GM19438 (cell line): ENCODE measurements around the gene C1QTNF6.

Experiments used
- ATAC-seq: cut with Tn5 transposase; IDR thresholded peaks from one replicate; pipeline ENCODE4 v1.9.1; 2021; ENCODE audit warnings: low read depth; ENCODE audit not compliant: unreplicated experiment

C1QTNF6 gene

GRCh38 chr22:37194750-37195149, 6.7 kb upstream of the C1QTNF6 start:
- ATAC-seq = no peak

DNA sequence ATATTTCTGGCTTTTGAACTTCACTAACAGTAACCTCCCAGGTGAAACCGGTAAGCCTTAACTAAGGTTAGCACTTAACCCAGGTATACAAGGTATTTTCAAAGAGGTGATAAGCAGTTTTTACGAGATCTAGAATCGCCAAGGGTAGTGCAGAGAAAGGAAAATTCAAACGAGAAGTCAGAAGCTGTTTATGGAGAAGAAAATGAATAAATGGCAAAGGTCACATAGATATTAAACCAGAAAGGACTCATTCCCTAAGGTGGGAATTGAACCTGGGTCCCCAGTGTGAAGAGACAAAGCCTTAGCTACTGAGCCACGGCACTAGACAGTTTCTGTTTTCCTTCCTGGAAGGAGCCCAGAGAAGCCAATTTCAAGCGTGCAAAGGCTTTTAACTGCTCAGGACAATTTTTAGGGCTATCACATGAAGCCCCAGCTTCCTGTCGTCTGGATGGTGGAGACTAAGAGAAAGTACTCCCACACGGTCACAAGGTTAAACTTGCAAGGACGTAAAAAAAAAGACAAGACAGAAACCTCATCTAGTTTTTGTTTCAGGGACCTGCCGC, 5.7 kb upstream of the C1QTNF6 start:
- no peak for ATAC-seq

DNA sequence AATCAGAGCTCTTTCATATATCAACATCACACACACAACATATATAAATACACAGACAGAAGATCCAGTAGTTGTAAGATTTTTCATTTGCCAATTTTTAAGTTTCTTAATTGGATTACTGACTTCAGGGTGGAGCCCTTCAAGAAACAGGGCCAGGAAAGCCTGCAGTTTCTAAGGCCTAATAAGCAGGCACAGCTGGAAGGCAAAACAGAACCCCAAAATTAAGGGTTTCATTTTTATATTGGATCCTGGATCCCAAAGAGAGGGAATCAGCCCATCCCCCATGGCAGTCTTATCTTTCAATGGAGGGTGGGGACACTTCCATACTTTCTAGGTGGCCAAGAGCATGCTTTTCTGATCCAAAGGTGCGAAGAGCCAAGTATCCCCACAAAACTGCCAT, 4.7 kb upstream of the C1QTNF6 start:
- no peak for ATAC-seq

DNA sequence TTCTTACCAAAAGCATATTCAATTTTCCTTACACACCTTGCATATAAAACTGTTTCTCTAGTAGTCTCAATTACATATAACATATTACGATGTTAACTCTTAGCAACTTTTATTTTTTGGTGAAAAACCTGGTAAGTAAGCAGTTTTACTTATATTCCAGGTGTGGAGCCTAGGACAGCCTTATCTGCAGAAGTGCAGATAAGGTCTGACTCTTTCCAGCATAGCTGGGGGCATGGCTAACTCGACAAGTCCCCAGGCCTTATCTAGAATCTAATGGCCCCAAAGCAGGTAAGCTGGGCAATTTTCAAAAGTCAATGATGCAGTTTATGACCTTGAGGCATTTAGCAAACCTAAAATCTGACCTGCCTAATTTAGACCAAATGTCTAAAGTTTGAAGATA, 4.2 kb upstream of the C1QTNF6 start:
- no peak for ATAC-seq

DNA sequence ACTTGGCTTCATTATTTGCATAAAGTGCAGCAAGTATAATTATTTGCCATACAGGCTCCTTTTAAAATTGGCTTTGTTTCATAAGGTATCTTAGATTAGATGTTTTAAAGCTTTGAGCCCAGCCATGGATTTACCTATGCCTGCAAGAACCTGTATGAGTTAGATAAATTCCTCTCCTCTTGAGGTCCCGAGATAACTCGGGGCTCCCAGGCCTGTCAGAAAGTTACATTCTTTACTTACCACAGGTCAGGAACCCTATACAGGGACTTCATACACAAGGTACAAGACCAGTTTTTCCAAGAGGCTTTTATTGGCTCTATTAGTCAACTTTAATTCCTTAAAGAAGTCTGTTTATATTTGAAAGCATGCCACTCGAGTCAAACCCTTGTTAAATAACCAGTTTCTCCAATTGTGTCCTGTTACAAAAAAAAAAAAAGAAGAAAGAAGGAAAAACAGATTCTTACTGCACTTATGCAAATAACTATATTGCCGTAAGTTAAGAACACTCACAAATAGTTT, 2.3 kb upstream of the C1QTNF6 start:
- ATAC-seq = no peak

DNA sequence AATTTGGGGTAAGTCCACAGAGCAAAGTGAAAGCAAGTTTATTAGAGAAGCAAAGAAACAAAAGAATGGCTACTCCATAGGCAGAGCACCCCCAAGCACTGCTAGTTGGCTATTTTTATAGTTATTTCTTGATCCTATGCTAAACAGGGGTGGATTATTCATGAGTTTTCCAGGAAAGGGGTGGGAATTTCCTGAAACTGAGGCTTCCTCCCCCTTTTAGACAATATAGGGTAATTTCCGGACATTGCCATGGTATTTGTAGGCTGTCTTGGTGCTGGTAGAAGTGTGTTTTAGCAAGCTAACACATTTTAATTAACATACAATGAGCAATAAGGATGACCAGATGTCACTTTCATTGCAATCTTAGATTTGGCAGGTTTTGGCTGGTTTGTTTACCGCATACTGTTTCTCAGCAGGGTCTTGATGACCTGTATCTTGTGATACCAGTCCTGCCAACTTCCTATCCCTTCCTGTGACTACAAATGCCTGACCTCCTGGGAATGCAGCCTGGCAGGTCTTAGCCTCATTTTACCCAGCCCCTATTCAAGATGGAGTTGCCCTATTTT, 937 bp upstream of the C1QTNF6 start:
- ATAC-seq = no peak

GRCh38 chr22:37187552-37187890, 526 bp downstream of the C1QTNF6 start:
- ATAC-seq = no peak

DNA sequence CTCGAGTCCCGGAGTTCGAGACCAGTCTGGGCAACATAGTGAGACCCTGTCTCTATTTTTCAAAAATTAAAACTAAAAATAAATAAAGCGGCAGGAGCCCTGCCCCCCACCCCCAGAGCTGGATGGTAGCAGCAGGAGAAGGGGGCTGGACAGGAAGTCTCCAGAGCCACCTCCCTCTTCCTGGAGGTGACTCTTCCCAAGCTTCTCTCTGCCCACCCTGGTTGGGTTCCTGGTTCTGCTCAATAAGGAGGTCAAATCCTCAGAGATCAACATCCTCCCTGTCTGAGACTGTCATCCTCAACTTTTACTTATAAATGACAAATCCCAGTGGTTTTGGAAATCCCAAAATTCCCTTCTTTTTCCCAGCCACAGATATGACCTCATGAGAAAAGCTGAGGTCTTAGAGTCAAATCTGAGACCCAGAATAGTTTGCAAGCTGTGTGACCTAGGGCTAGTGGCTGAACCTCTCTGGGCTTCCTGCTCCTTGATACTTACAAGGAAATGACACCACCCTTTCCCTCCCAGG, 987 bp downstream of the C1QTNF6 start:
- ATAC-seq = no peak

DNA sequence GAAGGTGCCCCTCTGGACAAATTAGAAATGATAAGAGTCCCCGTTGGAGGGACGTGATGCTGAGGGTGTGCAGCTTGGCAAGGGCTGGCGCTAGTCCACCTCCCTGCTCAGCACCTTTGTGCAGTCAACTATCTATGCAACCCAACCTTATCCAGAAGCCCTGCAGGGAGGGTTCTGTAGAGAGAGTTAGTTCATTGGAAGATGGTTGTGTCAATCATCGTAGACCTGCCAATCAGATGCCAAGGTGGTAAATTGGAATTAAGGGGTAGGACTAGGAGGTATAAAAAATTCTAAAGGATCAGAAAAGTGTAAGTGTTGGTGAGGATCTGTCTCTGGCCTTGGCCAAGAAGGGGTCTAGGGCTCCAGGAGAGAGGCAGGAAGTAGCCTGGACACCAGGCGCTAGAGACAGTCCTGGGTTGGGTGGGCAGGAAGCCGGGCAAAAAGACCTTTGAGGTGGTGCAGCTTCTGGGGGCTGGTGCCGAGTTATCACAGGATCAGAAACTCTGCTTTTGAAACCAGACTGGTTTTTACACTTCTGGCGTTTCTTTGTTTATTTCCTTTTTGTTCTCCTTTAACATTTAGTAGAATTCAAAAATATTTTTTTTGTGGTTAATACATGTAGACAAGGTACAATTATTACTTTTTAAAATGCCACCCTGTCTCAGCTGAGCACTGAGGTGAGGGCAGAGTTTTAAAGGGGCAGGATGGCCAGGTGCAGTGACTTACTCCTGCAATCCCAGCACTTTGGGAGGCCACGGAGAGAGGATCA, 1.6 kb downstream of the C1QTNF6 start:
- ATAC-seq = no peak

DNA sequence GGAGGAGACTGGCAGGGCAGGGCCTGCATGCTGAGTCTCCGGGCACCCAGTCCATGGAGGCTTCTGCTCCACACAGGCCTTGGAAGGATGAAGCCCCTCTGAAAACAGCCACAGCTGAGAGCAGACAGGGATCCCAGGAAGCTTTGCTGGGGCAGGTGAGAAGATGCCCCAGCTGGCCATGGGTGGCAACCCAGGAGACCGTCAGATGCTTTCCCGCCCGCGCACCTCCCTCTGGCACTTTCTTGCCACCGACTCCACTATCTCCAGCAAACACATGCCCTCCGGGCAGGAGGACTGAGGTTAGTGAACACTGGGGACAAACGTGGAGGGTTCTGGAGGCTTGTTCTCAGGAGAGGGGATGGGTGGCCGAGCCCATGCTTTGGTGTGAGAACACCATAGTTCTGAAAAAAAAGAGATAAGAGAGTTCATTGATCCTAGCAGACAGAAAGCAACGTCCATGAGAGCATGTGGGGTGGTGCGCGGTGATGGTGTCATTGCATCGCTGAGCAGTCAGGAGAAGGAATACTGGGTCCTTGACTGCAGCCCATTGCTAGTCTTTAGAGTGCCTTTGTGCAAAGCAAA, 2.3 kb downstream of the C1QTNF6 start:
- no peak for ATAC-seq

GRCh38 chr22:37184816-37185541, 3.1 kb downstream of the C1QTNF6 start:
- no peak for ATAC-seq

GRCh38 chr22:37184380-37184755, 3.7 kb downstream of the C1QTNF6 start:
- no peak for ATAC-seq

GRCh38 chr22:37183432-37184379, 4.3 kb downstream of the C1QTNF6 start:
- ATAC-seq = no peak

GRCh38 chr22:37182949-37183245, 5.2 kb downstream of the C1QTNF6 start:
- no peak for ATAC-seq

GRCh38 chr22:37182101-37182948, 5.7 kb downstream of the C1QTNF6 start:
- ATAC-seq = no peak

- ATAC-seq = no peak
These were observed 6.4 kb downstream of the C1QTNF6 start for GRCh38 chr22:37181681-37182080.

- no peak for ATAC-seq
These were observed 7.4 kb downstream of the C1QTNF6 start for GRCh38 chr22:37180531-37181231.

DNA sequence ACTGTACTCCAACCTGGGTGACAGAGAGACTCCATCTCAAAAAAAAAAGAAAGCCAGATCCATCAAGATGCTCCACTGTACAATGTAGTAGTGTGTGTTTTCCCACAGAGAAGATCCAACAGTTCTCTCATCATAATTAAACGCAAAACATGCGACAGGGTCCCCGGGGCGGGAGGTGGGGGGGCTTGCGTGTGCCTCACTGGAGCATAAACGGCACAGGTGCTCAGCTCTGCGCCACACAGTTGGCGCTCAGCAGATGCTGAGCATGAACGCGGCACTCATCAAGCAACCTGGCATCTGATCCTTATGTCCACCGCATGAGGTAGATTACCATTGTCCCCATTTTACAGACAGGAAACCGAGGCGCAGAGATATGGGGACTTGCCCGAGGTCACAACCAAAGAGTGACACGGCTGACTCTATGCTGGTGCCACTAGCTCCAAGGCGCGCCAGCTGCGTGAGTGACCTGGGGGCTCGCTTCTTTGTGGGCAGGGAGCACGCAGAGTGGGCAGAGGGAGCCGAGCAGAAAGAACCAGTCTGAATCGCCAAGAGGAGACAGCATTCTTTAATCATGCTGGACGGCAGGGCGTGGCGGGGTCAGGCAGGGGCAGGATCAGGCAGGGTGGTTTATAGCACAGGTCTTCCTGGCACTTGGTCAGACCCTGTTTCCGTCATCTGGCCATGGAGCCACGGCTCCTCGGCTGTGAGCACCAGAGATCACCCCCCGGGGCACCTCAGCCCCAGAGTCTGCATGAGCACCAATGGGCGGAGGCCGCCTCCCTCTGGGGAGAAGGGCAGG, 8.2 kb downstream of the C1QTNF6 start:
- no peak for ATAC-seq
